GM12878 (cell line): ENCODE measurements around the gene CD48. TPM values are rescaled to one million over a fixed set of nuclear protein-coding genes. Genes with fewer than 3 reads are reported as not detected.

ENCODE experiments used
- ATAC-seq: fragments of 200-7000 bp; cut with Tn5 transposase; 3 replicates; pipeline ENCODE4 v1.9.1; 2020; ENCODE audit warnings: mild to moderate bottlenecking, moderate library complexity
- BruUV-seq: library from RNA; stranded (reverse); fragments of 400-500 nt; replicated peaks from 2 replicates; lab custom pipeline; 2021; lab: Mats Ljungman, UMichigan
- CTCF ChIA-PET: fragments of 300-600 bp; sonication (Branson Sonifier 250); formaldehyde crosslinking; extraction: SDS; loops from one replicate; lab custom pipeline; 2021; ENCODE audit warnings: inconsistent platforms; lab: Yijun Ruan, JAX
- POLR2A ChIA-PET: fragments of 350-600 bp; formaldehyde crosslinking; extraction: SDS; loops from one replicate; lab custom pipeline; 2021; ENCODE audit warnings: inconsistent platforms; lab: Charles Lee
- RAD21 ChIA-PET: fragments of 300-600 bp; sonication (Branson Sonifier 250); formaldehyde crosslinking; loops from one replicate; lab custom pipeline; 2023; ENCODE audit warnings: antibody characterized with exemption; ENCODE audit not compliant: unreplicated experiment; lab: Charles Lee
- SMC1A ChIA-PET: fragments of 300-600 bp; sonication (Branson Sonifier 250); formaldehyde crosslinking; loops from one replicate; lab custom pipeline; 2023; ENCODE audit not compliant: unreplicated experiment, uncharacterized antibody; lab: Charles Lee
- DNase-seq: peaks from one replicate; pipeline ENCODE4 v3.0.0-alpha.2; 2011; ENCODE audit warnings: low read depth, low spot score
- FAIRE-seq: peaks from 3 replicates; lab custom pipeline; 2011; peaks lifted over from hg19 to GRCh38; lab: Jason Lieb, UNC
- H2AFZ ChIP-seq: 2 replicates; pipeline ENCODE4 v1.6.0; 2011; ENCODE audit warnings: low read depth, low read length, control low read depth; ENCODE audit not compliant: control insufficient read depth
- H3K27ac ChIP-seq: 2 replicates; pipeline ENCODE4 v1.5.1; 2011; ENCODE audit warnings: control low read depth; ENCODE audit not compliant: control insufficient read depth, insufficient read depth
- H3K27me3 ChIP-seq, 2 experiments: replicated peaks in 1 of 2; 2 replicates each; pipeline versions ENCODE4 v1.6.0 to v1.6.1; 2011; ENCODE audit warnings: low read length in 1 of 2; ENCODE audit not compliant: control insufficient read depth in 2 of 2, insufficient read depth in 2 of 2
- H3K36me3 ChIP-seq, 2 experiments: 2 replicates each; pipeline ENCODE4 v1.5.1; 2011; ENCODE audit warnings: low read length in 1 of 2; ENCODE audit not compliant: control insufficient read depth in 2 of 2, insufficient read depth in 2 of 2
- H3K4me1 ChIP-seq: 2 replicates; pipeline ENCODE4 v1.6.1; 2011; ENCODE audit warnings: mild to moderate bottlenecking, low read length, moderate library complexity, mixed read lengths; ENCODE audit not compliant: control insufficient read depth, insufficient read depth
- H3K4me2 ChIP-seq: 2 replicates; pipeline ENCODE4 v1.6.0; 2011; ENCODE audit warnings: control low read depth; ENCODE audit not compliant: control insufficient read depth, insufficient read depth
- H3K4me3 ChIP-seq: fragments of 200-600 bp; sonication (generic); 2 replicates; pipeline ENCODE4 v1.5.1; 2016
- H3K79me2 ChIP-seq: 2 replicates; pipeline ENCODE4 v1.6.0; 2011; ENCODE audit warnings: low read length; ENCODE audit not compliant: control insufficient read depth, insufficient read depth
- H3K9ac ChIP-seq: 2 replicates; pipeline ENCODE4 v1.8.0; 2011; ENCODE audit warnings: low read length, control low read depth, mixed read lengths; ENCODE audit not compliant: control insufficient read depth, insufficient read depth
- H3K9me3 ChIP-seq: replicated peaks from 3 replicates; pipeline ENCODE4 v1.5.1; 2011; ENCODE audit warnings: mild to moderate bottlenecking, low read length; ENCODE audit not compliant: control insufficient read depth, insufficient read depth
- H4K20me1 ChIP-seq: 2 replicates; pipeline ENCODE4 v1.6.0; 2011; ENCODE audit not compliant: control insufficient read depth, insufficient read depth
- ASH2L ChIP-seq: fragments of 300-600, 200-600 bp; sonication (generic); IDR thresholded peaks from 2 replicates; pipeline ENCODE4 v1.6.1; 2017; ENCODE audit warnings: low read depth, mild to moderate bottlenecking, borderline replicate concordance
- ATF2 ChIP-seq: IDR thresholded peaks from 2 replicates; pipeline ENCODE4 v1.6.1; 2012; ENCODE audit warnings: low read length, inconsistent platforms
- BRCA1 ChIP-seq: IDR thresholded peaks from 2 replicates; pipeline ENCODE4 v1.6.1; 2011; ENCODE audit warnings: low read depth, low read length, improper control_type of control experiment
- CREB1 ChIP-seq: IDR thresholded peaks from 2 replicates; pipeline ENCODE4 v1.6.1; 2012; ENCODE audit warnings: low read depth, mild to moderate bottlenecking, inconsistent platforms
- E2F4 ChIP-seq: IDR thresholded peaks from 2 replicates; pipeline ENCODE4 v1.6.1; 2012; ENCODE audit warnings: low read depth, low read length, improper control_type of control experiment
- MLLT1 ChIP-seq: fragments of 450-650 bp; IDR thresholded peaks from 2 replicates; pipeline ENCODE4 v1.6.1; 2016; ENCODE audit warnings: mild to moderate bottlenecking
- NR2C2 ChIP-seq: IDR thresholded peaks from 2 replicates; pipeline ENCODE4 v1.6.1; 2011; ENCODE audit warnings: borderline replicate concordance, low read depth; ENCODE audit not compliant: control insufficient read depth, insufficient read length
- PKNOX1 ChIP-seq: fragments of 450-650 bp; IDR thresholded peaks from 2 replicates; pipeline ENCODE4 v1.6.1; 2016; ENCODE audit warnings: mild to moderate bottlenecking
- POLR2AphosphoS2 ChIP-seq: IDR thresholded peaks from 2 replicates; pipeline ENCODE4 v1.6.1; 2011; ENCODE audit warnings: low read depth, mild to moderate bottlenecking, low read length, improper control_type of control experiment, moderate library complexity
- SMC3 ChIP-seq: IDR thresholded peaks from 2 replicates; pipeline ENCODE4 v1.6.1; 2011; ENCODE audit warnings: low read length, improper control_type of control experiment, borderline replicate concordance
- SRF ChIP-seq, 2 experiments: IDR thresholded peaks; 2 replicates each; pipeline ENCODE4 v1.6.1; 2011; ENCODE audit warnings: low read depth in 2 of 2, low read length in 2 of 2, mild to moderate bottlenecking in 1 of 2, moderate library complexity in 1 of 2
- TCF3 ChIP-seq: IDR thresholded peaks from 2 replicates; pipeline ENCODE4 v1.6.1; 2012; ENCODE audit warnings: low read depth, mild to moderate bottlenecking, low read length, borderline replicate concordance; ENCODE audit not compliant: insufficient read depth
- WGBS: methylation state at CpG from one replicate; pipeline ENCODE4 v1.1.6; 2016; ENCODE audit warnings: low lambda C conversion rate; ENCODE audit not compliant: insufficient replicate concordance, insufficient coverage; ENCODE audit errors: missing lambda C conversion rate; 5-methylcytosine and 5-hydroxymethylcytosine counted together
- in situ Hi-C: fragments of 300-500 bp; cut with MboI; formaldehyde crosslinking; loops from 9 replicates; pipeline ENCODE4 v1.14.3; 2018; ENCODE audit warnings: mixed read lengths
- intact Hi-C: fragments of 100-400 bp; cut with micrococcal nuclease; formaldehyde crosslinking; loops from one replicate; pipeline ENCODE4 v1.14.2; 2022; ENCODE audit not compliant: unreplicated experiment
- polyA plus RNA-seq, 11 experiments: library from polyadenylated mRNA; depleted of rRNA in 4 of 11; unstranded in 6 of 11; stranded (reverse) in 5 of 11; fragments of >200 nt; fragmentation: Nextera tagmentation in 4 of 11; fragmentation: Illumina TruSeq in 1 of 11; extraction: Ambion mirVana in 4 of 11; extraction: Trizol in 1 of 11; gene quantifications; 1 replicate in 1 of 11; 2 replicates in 10 of 11; pipeline versions ENCODE4 v1.2.1 to v1.2.3, GENCODE V29; 2011 to 2016; ENCODE audit warnings: inconsistent platforms in 2 of 11, missing spikeins in 2 of 11, low read depth in 1 of 11
- total RNA-seq, 4 experiments: library from RNA; depleted of rRNA in 3 of 4; stranded (reverse); fragments of >200 nt in 3 of 4; fragmentation: Illumina TruSeq in 1 of 4; extraction: Trizol in 1 of 4; gene quantifications; 2 replicates each; pipeline versions ENCODE4 v1.2.1 to v1.2.3, GENCODE V29; 2013 to 2021

CD48 gene
- total and polyA plus RNA-seq, 10 of the 15 experiments (the other 5 are each of a cell fraction or from before 2014, with no cell fraction given): 302 to 1,315 (median 430) TPM

GRCh38 chr1:160637821-160638539 is 73.6 kb downstream of the CD48 start (continued):
- TF ChIP-seq BRCA1: no peak
- no peak for TF ChIP-seq CREB1
- no peak for TF ChIP-seq SMC3

- no TSS peak for BruUV-seq
- SMC1A ChIA-PET: interaction anchor here (0.9 to 2.1 kb wide), 6 partner anchors 10 to 38 kb away, joined by 3 to 10 read pairs (median 4); partner anchors contain the start of gene SLAMF1
- Histone ChIP-seq H3K9ac (no peak overlapping the region), H4K20me1 (no peaks in the 10 kb centered on the region), H3K27me3 (no peaks in the 10 kb centered on the region), H3K4me3 (no peak overlapping the region), H3K36me3 (peaks cover 25 to 53% of the 10 kb centered on the region in 2 experiments), H2AFZ (no peak overlapping the region), H3K79me2 (peaks cover 84% of the 10 kb centered on the region), H3K4me2 (peak overlapping the region; percentile 47), H3K4me1 (peaks cover 51% of the 10 kb centered on the region), H3K27ac (no peak overlapping the region), H3K9me3 (no peaks in the 10 kb centered on the region)
- CTCF ChIA-PET: interaction anchor here (1.8 kb wide), 1 partner anchor 18 kb away, joined by 7 read pairs; no protein-coding TSS in a partner anchor
- intact Hi-C loops: no loop called here
- POLR2A ChIA-PET: interaction anchor here (0.7 to 1.6 kb wide), 3 partner anchors 10 to 31 kb away, joined by 3 to 4 read pairs (median 4); partner anchors contain the start of gene SLAMF1
- 92% methylated on average over 8 of the region's 8 CpGs for WGBS
- in situ Hi-C loops: no loop called here
- RAD21 ChIA-PET: interaction anchor here (0.9 to 1.0 kb wide), 3 partner anchors 10 to 35 kb away, joined by 4 to 6 read pairs (median 5); partner anchors contain the start of gene SLAMF1
- no peak for FAIRE-seq
- DNase-seq: no peak
- TF ChIP-seq ATF2: 0 out of 2 replicates have a peak, but pooled peaks have one; percentile 16
- peak; percentile 27 for TF ChIP-seq POLR2AphosphoS2
- no peak for TF ChIP-seq ASH2L
- TF ChIP-seq SMC3: no peak
- TF ChIP-seq E2F4: no peak
- TF ChIP-seq SRF (IDR thresholded peaks at IDR 0.05; ENCODE audit: low read depth in 2 of 2, low read length in 2 of 2): no peak
- TF ChIP-seq NR2C2: no peak
- TF ChIP-seq MLLT1: 0 out of 2 replicates have a peak, but pooled peaks have one; percentile 61
- TF ChIP-seq PKNOX1: no peak
- TF ChIP-seq TCF3: no peak
- ATAC-seq: no peak
Observed at GRCh38 chr1:160637065-160637464, 74.6 kb downstream of the CD48 start.
